ENCODE results near the gene MYOCD. TPM values are rescaled to one million over a fixed set of nuclear protein-coding genes. Genes with fewer than 3 reads are reported as not detected.

The MYOCD gene
- total RNA-seq, 1 donor from 2014 or later, result 4.5 TPM

Other genes starting within 250 kb of the MYOCD start
- 4.1 TPM for gene ARHGAP44, start 123.6 kb downstream of the MYOCD start, total RNA-seq

Data from mesenteric fat pad (tissue), 1 donor.